Activated T-cell treated with anti-CD3 and anti-CD28 coated beads for 24 hours (primary cell): Measurements from ENCODE around the gene SOX13.

Experiments used
- DNase-seq: peaks from one replicate; pipeline ENCODE4 v3.0.0-alpha.2; 2020; ENCODE audit warnings: low read depth

SOX13 gene

DNA sequence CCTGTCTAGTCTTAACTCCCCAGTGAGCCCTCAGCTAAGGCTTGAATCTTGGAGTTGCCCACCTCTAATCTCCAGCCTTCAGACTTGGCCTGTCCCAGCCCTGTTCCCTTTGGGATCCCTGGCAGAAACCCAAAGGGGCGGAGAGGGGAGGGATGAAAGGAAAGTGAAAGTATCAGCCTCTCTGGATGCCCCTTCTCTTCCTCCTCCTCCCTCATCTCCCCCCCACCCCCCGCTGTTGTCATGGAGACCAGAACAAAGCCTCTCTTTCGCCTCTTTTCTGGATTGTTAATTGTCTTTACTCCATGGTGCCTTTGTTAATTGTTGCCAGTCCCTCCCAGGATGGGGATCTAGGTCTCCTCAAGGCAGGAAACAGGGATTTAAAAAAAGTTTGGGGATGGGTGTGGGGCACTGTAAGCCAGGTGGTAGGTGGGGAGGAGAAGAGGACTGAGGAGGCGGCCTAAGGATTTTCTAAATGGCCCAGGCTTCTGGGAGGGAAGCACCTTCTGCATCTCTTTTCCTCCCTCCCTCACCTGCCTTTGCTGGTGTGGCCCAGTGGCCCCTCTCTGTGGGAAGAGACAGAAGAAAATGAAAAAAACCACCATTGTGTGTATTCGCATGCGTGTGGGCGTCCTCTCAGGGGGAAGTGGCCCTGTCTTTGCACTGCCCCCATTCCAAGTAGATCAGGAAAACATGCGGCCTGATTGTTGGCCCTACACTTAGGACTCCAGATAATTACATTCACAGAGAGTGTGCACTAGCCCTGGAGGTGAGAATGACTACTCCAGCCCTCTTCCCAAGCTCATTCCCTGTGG, 7.5 kb upstream of the SOX13 start:
- no peak for DNase-seq

DNA sequence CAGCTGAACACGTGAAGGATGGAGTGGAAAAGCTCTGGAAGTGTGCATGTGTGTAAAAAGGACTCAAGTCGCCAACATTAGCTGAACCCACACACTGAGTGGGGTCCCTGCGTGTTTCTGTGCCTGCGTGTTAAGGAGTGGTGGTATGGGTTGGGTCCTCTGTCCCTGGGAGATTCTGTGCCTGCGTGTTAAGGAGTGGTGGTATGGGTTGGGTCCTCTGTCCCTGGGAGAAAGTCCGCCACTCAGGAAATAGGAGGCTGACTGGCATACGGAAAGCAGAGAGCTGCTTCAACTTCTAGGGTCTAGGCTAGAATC, 7.0 kb upstream of the SOX13 start:
- no peak for DNase-seq

DNA sequence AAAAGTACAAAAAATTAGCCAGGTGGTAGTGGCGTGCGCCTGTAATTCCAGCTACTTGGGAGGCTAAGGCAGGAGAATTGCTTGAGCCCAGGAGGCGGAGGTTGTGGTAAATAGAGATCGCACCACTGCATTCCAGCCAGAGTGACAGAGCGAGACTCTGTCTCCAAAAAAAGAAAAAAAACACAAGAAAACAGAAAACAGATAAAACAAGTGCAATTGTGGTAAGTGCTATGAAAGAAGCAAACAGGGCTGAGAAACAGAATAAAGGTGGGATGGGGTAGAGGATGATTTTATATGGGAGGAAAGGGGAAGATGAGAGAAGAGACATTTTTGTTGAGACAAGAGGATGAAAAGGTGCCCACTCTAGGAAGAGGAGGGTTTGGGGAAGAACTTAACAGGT, 5.0 kb upstream of the SOX13 start:
- DNase-seq = no peak

DNA sequence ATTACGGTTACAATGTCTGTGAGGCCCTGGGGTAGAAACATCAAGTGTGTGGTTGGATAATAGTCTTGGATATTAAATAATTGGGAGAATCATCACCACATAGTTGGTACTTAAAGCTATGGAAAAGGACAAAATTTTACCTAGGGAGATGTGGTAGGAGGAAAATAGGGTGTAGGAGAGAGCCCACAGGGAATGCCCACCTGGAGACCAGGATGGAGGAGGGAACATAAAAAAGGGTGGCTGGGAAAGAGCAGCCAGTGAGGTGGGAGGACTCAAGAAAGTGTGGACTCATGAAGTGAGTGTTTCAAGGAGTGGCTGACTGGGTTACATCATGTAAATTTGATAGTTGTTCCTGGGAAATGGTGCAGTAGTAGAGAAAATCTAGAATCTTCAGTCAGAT, 3.0 kb upstream of the SOX13 start:
- DNase-seq = no peak

DNA sequence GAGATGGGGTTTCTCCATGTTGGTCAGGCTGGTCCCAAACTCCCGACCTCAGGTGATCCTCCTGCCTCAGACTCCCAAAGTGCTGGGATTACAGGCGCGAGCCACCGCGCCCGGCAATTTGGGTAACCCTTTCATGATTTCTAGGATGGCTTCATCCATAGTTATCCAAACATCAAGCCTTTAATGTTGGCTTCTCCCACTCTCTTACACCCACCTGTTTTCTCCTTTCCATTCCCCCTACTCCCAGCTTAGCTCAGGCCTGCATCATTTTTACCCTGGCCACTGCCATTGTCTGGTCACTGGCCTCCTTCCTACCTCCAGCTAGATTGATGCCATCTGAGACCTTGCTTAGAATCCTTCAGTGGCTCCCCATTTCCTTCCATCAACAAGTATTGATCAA, 2.0 kb upstream of the SOX13 start:
- no peak for DNase-seq

DNA sequence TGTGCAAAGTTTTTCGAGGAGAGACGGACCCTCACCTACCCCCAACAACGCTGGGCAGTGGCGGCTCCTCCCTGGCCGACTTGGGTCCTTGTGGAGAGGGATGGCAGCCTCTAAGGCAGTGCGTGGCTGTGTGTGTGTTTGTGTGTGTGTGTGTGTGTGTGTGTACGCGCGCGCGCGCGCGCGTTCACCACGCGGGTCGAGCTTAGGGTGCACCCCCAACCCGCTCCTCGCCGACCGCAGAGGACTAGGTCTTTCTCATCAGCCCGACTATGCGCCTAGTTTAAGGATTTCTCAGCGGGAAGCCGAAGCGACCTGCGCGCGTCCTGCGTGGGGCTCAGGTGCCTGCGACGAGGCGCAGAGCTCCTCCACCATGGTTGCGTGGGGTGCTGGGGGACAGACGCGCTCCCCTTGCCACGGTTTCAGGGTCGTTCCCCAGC, 940 bp downstream of the SOX13 start:
- no peak for DNase-seq

DNA sequence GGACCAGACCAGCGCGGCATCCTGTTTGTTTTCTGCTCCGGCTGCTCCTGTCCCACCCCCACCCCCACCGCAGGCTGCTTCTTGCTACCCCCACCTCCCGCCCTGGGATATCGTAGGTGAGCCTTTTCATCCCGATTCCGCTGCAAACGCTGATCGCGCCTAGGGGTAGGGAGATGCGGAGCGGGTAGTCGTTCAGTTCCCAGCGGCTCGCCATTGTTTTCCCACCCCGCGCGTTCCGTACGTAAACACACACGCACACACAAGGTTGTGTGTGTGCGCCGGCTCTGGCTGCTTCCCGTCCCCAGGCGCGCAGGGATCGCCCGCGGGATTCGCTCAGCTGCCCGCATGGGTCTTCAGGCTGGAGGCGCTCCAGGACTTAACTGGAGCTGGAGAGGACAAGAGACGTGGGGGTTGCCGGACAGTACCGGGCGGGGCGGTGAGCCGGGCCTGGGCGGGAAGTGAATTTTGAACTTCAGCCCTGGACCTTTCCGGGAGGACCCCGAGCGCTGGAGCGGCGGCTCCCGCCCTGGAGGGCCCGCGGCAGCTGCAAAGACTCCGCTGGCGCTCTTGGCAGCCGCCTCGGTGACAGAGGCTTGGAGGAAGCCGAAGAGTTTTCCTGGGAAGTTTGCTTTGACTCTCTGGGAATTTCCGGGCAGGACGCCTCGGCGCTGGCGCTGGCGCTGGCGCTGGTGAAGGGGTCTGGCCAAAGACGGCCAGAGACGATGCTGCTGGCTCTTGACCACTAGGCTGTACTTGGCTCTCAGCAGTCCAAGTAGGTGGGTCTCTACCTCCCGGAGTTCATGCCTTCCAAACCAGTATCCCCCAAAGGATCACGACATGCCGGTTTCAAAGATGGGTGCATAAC, 1.6 kb downstream of the SOX13 start:
- DNase-seq = no peak

DNA sequence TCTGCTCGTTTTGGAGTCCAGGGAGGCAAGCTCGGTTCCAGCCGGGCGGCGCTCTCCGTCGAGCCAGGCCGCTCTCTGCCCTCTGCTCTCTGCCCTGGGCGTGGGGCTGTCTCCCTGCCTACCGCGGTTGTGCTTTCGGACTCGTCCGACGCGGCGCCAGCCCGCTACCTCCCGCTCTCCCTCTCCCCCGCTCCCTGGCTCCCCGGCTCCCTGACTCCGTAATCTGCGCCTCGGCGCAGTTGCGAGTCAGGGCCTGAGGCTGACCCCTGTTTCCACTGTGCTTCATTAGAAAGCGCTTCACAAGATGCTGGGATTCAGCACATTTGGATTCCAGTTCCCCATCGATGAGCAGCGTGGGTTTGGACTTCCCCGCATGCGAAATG, 2.2 kb downstream of the SOX13 start:
- no peak for DNase-seq

DNA sequence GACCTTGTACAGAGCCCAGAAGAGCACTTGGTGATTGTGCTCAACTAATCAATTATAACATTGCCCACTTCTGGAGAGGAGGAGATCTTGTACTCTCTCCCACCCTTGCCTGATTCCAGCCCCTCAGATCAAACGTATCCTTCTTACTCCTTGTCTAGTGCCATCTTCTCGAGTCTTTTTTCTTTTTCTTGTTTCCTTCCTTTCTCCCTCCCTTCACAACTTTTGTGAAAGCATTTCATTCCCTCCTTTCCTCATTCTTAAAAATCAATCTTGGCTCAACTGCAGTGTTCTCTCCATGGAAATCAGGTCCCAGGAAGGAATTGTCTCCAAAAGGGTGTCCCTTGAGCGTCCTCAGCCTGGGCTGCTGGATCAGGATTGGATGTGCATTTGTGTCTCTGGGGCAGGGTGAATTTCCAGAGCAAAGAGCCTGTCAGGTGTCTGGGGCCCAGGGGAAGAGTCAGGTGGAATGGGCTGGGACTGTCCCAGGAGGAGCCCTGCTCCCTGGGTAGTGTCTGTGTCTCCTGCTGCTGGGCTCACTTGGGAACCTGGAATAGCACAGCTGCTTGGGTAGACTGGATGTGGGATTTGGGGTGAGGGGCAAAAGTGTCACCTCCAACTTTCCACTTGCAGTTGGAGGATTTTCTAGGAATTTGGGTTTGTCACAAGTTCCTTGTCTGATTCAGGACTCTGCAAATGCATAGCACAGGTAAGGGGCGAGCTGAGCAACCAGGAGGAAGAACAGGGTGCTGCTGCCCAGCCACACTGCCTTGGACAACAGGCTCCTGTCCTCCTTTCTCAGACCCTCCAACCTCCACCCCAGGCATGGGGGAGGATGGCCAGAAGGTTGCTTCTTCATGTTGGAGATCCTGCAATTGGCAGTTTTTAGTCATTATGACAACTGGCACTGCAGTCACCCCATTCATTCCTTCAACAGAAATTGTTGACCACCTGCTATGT, 3.3 kb downstream of the SOX13 start:
- DNase-seq = no peak

DNA sequence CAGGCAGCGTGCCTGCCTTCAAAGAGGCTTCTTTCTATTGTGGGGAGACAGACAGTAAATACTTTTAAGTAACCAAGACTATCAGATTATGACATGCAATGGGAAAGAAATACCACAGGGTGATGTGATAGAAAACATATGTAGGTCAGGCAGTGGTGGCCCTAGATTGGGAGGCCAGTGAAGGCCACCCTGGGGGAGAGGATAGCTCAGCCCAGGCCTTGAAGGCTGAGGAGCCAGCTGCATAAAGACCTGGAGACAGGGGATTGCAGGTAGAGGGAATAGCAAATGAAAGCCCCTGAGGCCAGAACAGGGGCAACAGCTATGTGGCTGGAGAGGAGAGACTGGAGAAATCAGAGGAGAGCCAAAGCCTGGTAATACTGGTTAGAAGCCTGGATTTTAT, 4.0 kb downstream of the SOX13 start:
- DNase-seq = no peak

DNA sequence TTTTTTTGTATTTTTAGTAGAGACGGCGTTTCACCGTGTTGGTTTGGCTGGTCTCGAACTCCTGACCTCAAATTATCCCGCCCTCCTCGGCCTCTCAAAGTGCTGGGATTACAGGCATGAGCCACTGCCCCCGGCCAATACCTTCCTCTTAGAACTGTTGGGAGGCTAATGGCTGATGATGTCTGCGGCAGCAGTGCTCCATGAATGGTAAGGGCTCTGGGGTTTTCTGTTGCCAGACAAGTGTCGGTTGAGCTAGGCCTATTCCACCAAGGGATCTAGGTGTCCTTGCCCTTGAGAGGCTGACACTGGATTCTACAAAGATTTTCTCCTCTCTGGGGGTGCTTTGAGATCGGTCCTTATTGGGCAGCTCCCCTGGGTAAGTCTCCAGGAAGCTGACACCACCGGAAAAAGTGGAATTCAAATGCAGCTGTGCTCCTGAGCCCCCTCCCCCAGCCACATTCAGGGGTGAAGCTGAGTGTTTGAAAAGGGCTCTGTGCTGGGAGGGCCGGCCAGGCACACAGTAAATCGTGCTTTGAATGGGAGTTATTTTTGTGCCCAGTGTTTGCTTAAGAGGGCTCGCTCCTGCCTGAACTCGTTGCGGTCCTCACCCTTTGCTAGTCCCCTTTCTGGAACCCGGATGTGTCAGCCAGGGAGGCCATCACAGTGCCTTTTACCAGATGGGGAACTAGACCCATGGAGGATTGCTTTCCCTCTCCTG, 5.2 kb downstream of the SOX13 start:
- no peak for DNase-seq

DNA sequence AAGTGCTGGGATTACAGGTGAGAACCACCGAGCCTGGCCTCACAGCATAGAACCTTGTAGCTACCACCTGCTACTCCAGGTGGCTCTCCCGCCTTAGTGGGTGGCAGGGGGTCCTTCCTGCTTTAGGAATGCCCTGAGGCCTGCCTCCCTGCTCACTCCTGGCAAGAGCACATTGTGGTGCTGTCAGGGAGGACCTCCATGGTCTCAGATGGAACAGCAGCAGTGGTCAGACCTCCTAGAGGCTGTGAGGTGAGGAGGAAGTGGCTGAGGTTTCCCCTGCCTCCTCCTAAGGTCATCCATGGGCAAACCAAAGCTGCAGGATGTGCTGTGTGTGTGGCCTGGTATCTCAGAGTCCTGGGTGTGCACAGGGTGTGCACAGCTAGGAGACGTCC, 6.7 kb downstream of the SOX13 start:
- no peak for DNase-seq

DNA sequence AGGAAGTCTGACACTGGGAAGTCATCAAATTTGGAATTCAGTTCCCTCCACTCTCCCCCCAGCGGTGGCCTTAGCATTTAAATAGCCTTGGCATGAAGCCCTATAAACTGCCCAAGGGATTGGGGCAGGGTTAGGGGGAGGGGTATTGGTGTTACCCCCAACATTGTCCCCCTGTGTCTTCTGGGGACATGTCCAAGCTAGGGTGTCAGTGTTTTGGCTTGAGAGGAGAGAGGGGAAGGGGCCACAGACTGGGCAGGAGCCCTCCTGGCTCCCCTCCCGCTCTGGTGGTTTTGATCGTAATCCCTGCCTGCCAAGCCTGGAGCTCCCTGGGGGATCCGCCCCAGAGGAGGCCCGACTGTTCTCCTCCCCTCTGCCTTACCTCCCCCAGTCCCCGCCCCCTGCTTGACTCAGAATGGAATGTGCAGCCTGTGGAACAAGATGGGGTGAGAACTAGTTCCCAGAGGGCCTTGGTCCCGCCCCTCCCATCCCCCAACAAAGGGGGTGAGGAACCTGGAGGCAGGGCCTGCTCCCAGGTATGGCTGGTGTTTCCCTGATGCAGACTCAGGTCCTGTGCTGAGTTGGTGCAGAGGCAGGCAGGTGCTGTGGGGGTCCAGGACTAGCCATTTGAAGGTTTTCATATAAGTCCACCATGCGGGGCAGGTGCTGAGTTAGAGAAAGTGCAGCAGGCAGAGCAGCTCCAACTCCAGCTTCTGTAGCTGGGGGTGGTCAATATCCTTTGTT, 7.4 kb downstream of the SOX13 start:
- DNase-seq = no peak

DNA sequence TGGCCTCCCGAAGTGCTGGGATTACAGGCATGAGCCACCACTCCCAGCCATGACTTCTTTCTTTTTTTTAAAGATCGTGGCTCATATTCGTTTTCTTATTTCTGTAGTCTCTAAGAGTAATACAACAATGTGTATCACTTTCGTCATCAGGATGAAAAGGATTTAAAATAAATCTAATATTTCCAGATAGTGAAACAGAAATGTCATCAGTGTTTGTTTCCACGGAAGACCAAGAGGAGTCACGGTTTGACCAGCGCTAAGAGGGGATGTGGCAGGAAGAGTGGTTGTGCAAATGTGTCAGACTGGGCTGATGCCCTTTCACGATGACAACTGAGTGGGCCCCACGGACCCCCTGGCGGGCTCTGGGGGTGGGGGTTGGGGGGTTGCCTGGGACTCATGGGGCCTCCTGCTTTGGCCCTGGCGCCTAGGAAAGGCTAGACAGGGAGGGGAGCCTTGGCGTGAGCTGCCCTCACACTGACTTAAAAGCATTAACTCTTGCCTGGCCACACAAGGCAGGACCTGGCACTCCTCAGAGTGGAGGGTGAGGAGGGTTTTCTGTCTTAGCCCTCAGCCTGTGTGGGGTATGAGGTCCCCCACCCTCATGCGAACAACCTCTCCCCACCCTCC, 8.4 kb downstream of the SOX13 start:
- DNase-seq = no peak

DNA sequence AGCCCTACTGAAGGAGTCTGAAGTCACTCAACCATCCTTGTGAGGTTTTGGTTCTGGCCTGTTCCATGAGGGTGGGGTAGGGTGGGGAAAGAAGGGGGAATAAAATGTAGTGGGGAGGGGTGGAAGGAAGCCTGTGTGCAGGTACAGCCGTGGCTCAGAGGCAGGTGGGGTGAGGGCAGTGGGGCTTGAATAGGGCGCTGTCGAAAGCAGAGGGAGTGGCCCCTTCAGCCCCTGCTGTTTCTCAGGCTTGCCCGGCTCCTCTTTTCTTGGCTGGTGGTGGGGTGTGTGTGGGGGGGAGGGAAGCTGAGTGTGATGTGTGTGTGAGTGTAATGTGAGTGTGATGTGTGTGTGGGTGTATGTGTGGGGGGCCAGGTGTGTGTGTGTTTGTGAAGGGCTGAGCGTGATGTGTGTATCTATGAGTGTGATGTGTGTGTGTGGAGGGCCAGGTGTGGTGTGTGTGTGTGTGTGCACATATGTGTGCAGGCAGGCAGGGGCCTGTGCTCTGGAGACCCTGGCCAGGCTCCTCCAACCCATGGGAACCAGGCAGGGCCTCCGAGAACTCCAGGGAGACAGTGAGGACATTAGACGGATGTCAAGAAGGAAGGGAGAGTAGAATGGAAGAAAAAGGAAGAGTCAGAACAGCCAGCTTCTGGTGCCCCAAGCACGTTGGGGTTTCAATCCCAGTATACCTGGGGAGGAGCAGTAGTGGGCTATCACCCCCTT, 9.0 kb downstream of the SOX13 start:
- DNase-seq = no peak

DNA sequence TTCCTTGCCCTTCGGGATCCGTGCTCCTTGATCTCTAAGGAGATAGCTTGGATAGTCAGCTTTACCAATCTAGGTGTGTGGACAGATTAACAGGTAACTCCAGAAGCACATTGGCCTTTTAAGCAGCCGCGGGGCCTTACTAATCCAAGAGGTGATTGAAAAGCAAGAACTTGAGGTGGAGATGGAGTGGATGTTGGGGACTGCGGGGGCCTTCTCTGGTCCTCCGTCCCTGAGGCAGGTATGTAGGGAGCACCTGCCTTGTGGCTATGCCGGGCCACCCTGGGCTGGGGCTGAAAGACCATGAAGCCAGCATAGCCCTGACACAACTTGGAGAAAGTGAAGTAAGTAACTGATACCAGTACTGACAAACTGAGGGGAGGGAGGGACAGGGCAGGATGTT, 10.6 kb downstream of the SOX13 start:
- no peak for DNase-seq

DNA sequence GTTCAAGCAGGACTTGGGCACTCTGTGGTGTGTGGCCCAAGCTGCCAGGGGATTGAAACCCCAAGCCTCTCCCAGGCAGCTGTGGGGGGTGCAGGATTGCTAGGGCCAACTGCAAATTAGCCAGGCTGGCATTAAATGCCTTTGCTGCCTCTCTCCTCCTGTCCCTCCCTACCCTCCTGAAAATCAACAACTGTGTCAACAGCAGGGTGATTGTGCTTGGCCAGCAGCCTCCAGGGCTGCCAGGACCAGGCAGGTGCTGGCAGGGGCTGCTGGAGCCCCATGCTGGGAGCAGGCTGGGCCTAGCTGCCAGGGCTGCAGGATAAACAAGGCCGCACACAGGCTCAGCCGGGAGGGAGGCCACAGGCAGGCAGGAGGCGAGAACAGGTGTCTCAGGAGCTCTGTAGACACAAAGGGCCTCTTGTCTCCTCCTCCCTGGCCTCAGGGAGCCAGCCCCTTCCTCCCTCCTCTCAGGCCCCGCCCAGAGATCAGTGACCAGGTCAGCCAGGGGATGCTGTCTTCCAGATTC, 11.4 kb downstream of the SOX13 start:
- DNase-seq = no peak

DNA sequence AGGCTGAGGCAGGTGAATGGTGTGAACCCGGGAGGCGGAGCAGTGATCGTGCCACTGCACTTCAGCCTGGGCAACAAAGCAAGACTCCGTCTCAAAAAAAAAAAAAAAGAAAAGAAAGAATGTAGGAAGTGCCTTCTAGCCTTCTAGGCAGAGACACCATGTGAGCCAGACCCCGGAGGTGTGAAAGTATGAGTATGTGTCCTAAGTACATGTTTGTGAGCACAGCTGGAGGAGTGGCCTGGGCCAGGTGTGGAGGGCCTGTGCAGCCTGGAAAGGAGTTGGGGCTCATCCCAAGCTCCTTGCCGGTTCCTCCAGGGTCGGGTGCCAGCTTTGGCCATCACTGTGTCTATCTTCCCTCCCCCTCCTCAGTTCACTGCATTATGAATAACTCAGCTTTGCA, 13.0 kb downstream of the SOX13 start:
- DNase-seq = no peak

DNA sequence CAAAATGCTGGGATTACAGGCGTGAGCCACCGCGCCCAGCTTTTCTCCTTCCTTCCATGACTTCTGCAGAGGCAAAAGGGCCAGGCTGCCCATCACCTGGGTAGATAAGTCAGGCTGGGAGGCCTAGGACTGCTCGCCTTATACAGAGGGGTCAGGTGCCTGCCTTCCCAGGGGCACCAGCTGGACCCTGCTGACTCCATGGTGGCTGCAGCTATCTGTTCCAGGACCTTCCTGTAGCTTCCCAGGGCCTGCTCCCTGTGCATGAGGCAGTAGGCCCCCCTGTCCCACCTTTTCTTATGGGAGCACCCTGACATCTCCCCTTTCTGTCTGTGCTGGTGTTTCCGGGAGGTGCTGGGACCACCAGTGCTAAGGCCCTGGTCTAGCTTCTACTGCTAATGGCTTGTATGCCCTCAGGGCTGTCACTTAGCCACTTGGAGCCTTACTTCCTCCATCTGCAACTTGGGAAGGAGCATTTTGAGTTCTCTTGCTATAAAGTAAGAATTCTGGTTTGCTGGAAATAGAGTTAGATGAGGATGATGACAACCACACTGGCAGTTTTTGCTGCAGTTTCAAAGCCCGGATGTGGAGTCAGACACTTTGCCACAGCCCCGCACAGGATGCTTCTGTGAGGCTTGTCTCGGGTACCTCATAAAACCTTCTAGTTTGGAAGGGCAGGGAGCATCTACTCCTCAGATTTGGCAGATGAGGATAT, 14.4 kb downstream of the SOX13 start:
- DNase-seq = no peak
